Type B pancreatic cell (in vitro differentiated cells): ENCODE measurements around the gene HIGD2B. TPM values are rescaled to one million over a fixed set of nuclear protein-coding genes. Genes with fewer than 3 reads are reported as not detected.
A peak's percentile ranks its signal among the peaks of the same experiment; 100 is the strongest.

Experiments used
- DNase-seq: peaks from one replicate; pipeline ENCODE4 v3.0.0; 2021; ENCODE audit warnings: mixed read lengths; ENCODE audit not compliant: unreplicated experiment; ENCODE audit errors: extremely low spot score
- H3K27ac Mint-ChIP-seq: 2 replicates; pipeline ENCODE4 v1.8.0; 2021; ENCODE audit warnings: mild to moderate bottlenecking, mixed read lengths
- H3K27me3 Mint-ChIP-seq: 2 replicates; pipeline ENCODE4 v1.8.0; 2021; ENCODE audit warnings: mixed read lengths
- H3K36me3 Mint-ChIP-seq: 2 replicates; pipeline ENCODE4 v1.8.0; 2021; ENCODE audit warnings: mixed read lengths
- H3K4me1 Mint-ChIP-seq: one replicate; pipeline ENCODE4 v1.8.0; 2021; ENCODE audit warnings: mixed read lengths; ENCODE audit not compliant: unreplicated experiment
- H3K4me3 Mint-ChIP-seq: 2 replicates; pipeline ENCODE4 v1.8.0; 2021; ENCODE audit warnings: mild to moderate bottlenecking, mixed read lengths
- H3K9me3 Mint-ChIP-seq: 2 replicates; pipeline ENCODE4 v1.8.0; 2021; ENCODE audit warnings: mixed read lengths
- long read RNA-seq: library from polyadenylated mRNA; unstranded; transcript quantifications from one replicate; pipeline ENCODE4 v2.0.0, GENCODE V29; 2020
- total RNA-seq: library from RNA; stranded (reverse); gene quantifications from 2 replicates; pipeline ENCODE4 v1.2.1, GENCODE V29; 2021; ENCODE audit warnings: low replicate concordance
- TF ChIP-seq, protein P1 (sequence below): fragments of 200-600 bp; sonication (generic); conservative IDR thresholded peaks from 2 replicates; pipeline ENCODE4 v1.5.0; 2021; ENCODE audit warnings: antibody characterized with exemption, mild to moderate bottlenecking

HIGD2B gene, protein sequence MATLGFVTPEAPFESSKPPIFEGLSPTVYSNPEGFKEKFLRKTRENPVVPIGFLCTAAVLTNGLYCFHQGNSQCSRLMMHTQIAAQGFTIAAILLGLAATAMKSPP
- not detected in 2 replicates for total RNA-seq
- long read RNA-seq, result 0 reads

- TF ChIP-seq, protein P1, sequence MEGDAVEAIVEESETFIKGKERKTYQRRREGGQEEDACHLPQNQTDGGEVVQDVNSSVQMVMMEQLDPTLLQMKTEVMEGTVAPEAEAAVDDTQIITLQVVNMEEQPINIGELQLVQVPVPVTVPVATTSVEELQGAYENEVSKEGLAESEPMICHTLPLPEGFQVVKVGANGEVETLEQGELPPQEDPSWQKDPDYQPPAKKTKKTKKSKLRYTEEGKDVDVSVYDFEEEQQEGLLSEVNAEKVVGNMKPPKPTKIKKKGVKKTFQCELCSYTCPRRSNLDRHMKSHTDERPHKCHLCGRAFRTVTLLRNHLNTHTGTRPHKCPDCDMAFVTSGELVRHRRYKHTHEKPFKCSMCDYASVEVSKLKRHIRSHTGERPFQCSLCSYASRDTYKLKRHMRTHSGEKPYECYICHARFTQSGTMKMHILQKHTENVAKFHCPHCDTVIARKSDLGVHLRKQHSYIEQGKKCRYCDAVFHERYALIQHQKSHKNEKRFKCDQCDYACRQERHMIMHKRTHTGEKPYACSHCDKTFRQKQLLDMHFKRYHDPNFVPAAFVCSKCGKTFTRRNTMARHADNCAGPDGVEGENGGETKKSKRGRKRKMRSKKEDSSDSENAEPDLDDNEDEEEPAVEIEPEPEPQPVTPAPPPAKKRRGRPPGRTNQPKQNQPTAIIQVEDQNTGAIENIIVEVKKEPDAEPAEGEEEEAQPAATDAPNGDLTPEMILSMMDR, result no peak
- Mint-ChIP-seq H3K27ac (peak within 1 kb of the TSS; percentile 96), H3K4me3 (peak within 1 kb of the TSS; percentile 99), H3K36me3 (no peaks in the 10 kb centered on the region), H3K27me3 (peaks cover 2% of the 10 kb centered on the region), H3K9me3 (no peaks in the 10 kb centered on the region), H3K4me1 (peaks cover 7% of the 10 kb centered on the region)
- peak; percentile 90 for DNase-seq
These were observed at the start of gene HIGD2B, which contains the start of gene BBS4 for GRCh38 chr15:72685925-72686794. Gene HIGD2B, minus strand, starts transcription at chr15:72686182. Its CDS starts 9,808 bp downstream, at chr15:72676374. Gene BBS4, plus strand, starts transcription at chr15:72686207. Its CDS starts 21 bp downstream, at chr15:72686228.

GRCh38 chr15:72735111-72735510 lies 49.1 kb upstream of the HIGD2B start:
- DNase-seq, result no peak
- Mint-ChIP-seq H3K27ac (no peak overlapping the region), H3K9me3 (no peaks in the 10 kb centered on the region), H3K4me1 (no peaks in the 10 kb centered on the region), H3K4me3 (no peak overlapping the region), H3K27me3 (no peaks in the 10 kb centered on the region), H3K36me3 (peaks cover 51% of the 10 kb centered on the region)
- TF ChIP-seq, protein P1, result no peak

DNA sequence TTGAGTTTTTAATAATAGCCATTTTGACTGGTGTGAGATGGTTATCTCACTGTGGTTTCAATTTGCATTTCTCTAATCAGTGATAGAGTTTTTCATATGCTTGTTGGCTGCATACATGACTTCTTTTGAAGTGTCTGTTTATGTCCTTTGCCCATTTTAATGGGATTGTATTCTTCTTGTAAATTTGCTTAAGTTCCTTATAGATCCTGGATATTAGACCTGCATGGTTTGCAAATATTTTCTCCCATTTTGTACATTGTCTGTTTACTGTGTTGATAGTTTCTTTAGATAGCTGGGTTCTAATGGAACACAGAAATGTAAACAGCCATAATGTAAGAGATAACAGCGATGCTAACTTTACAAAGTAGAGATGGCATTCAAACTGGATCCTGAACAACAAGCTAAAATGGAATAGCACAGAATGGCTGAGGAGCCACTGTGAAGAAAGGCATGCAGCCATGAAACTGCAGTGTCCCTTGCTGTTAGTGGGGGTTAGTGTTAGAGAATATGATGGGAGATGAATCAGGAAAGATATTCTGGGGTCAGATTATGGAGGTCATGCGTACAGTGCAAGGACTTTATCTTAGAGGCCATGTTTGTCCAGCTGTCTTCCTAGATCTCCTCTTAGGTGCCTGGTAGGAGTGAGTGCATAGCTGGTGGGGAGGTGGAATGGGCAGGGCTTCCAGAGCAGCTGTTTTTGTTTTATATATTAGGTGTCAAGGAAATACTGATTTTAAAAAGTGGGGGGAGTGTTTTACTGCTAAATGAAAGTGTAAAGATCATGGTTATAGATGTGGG lies 48.2 kb upstream of the HIGD2B start:
- Mint-ChIP-seq H3K27ac (no peak overlapping the region), H3K36me3 (peaks cover 42% of the 10 kb centered on the region), H3K9me3 (no peaks in the 10 kb centered on the region), H3K4me3 (no peak overlapping the region), H3K4me1 (no peaks in the 10 kb centered on the region), H3K27me3 (no peaks in the 10 kb centered on the region)
- DNase-seq, result no peak
- TF ChIP-seq, protein P1, result no peak

DNA sequence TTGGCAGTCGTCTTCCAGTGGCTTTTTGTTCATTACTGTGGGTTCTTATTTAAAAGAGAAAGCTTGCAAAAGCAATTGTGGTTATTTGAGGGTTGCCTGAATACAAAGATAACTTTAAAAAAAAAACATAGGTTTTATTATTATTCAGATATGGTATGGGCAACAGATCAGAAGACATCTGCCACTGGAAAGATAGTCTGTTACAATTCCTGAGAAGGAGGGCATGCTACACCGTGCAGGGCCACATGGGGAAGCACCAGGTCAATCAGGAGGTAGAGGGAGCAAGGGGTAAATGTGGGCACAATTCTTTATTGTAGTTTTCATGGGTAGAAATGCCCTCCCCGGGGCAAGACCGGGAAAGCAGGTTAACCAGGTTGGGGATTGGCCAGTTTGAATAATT lies 46.5 kb upstream of the HIGD2B start:
- TF ChIP-seq, protein P1, result peak; percentile 25

GRCh38 chr15:72732086-72732485 lies 46.1 kb upstream of the HIGD2B start:
- H3K9me3 Mint-ChIP-seq, result no peaks in the 10 kb centered on the region
- no peak for DNase-seq
- H3K4me1 Mint-ChIP-seq, result no peaks in the 10 kb centered on the region
- no peak overlapping the region for H3K4me3 Mint-ChIP-seq
- TF ChIP-seq, protein P1, result peak; percentile 7
- no peak overlapping the region for H3K27ac Mint-ChIP-seq
- H3K36me3 Mint-ChIP-seq, result peaks cover 31% of the 10 kb centered on the region
- H3K27me3 Mint-ChIP-seq, result no peaks in the 10 kb centered on the region

More for the DNA sequence above, 46.5 kb upstream of the HIGD2B start:
- DNase-seq, result no peak
- Mint-ChIP-seq H3K27ac (no peak overlapping the region), H3K4me3 (no peak overlapping the region), H3K27me3 (no peaks in the 10 kb centered on the region), H3K4me1 (no peaks in the 10 kb centered on the region), H3K36me3 (peaks cover 35% of the 10 kb centered on the region), H3K9me3 (no peaks in the 10 kb centered on the region)
